ENCODE results near the gene MGAT4B.
"Not testable (repeated sequence)": the region's sequence is repeated elsewhere in the genome, so short reads cannot be mapped to it uniquely, and the experiment has no call there.

The MGAT4B gene

GRCh38 chr5:179794171-179794570 lies 12.5 kb downstream of the MGAT4B start:
- DNase-seq: no peak

GRCh38 chr5:179793468-179794139 lies 13.1 kb downstream of the MGAT4B start, which contains the start of gene LTC4S:
TSS of gene LTC4S (plus strand) at chr5:179793986. CDS start at chr5:179794081, 95 bp downstream.
- DNase-seq: no peak

- DNase-seq: no peak
Measured at GRCh38 chr5:179792612-179793467, 13.8 kb downstream of the MGAT4B start.

GRCh38 chr5:179791881-179792611 lies 14.6 kb downstream of the MGAT4B start:
- no peak for DNase-seq

- DNase-seq: not testable (repeated sequence)
Measured at GRCh38 chr5:179789278-179789677, 17.4 kb downstream of the MGAT4B start.

- no peak for DNase-seq
Measured at GRCh38 chr5:179788193-179788854, 18.3 kb downstream of the MGAT4B start.

GRCh38 chr5:179786861-179787260 lies 19.8 kb downstream of the MGAT4B start:
- no peak for DNase-seq

- DNase-seq: no peak
Measured at GRCh38 chr5:179783128-179783527, 23.5 kb downstream of the MGAT4B start.

GRCh38 chr5:179781846-179782245 lies 24.8 kb downstream of the MGAT4B start:
- no peak for DNase-seq

GRCh38 chr5:179780362-179780761 lies 26.3 kb downstream of the MGAT4B start:
- no peak for DNase-seq

- DNase-seq: no peak
Measured at GRCh38 chr5:179779826-179780225, 26.8 kb downstream of the MGAT4B start.

GRCh38 chr5:179778591-179778990 lies 28.1 kb downstream of the MGAT4B start:
- no peak for DNase-seq

- DNase-seq: no peak
Measured at GRCh38 chr5:179777909-179778308, 28.8 kb downstream of the MGAT4B start.

GRCh38 chr5:179777456-179777855 lies 29.2 kb downstream of the MGAT4B start:
- DNase-seq: no peak

- DNase-seq: no peak
Measured at GRCh38 chr5:179776411-179776938, 30.2 kb downstream of the MGAT4B start.

GRCh38 chr5:179774442-179774841 lies 32.2 kb downstream of the MGAT4B start:
- no peak for DNase-seq

- DNase-seq: no peak
Measured at GRCh38 chr5:179773686-179774040, 33.0 kb downstream of the MGAT4B start.

- no peak for DNase-seq
Measured at GRCh38 chr5:179772351-179772750, 34.3 kb downstream of the MGAT4B start.

GRCh38 chr5:179771311-179771895 lies 35.3 kb downstream of the MGAT4B start:
- no peak for DNase-seq

GRCh38 chr5:179769796-179770195 lies 36.9 kb downstream of the MGAT4B start:
- no peak for DNase-seq

- no peak for DNase-seq
Measured at GRCh38 chr5:179769271-179769670, 37.4 kb downstream of the MGAT4B start.
